ENCODE results near the gene CTSS. TPM values are rescaled to one million over a fixed set of nuclear protein-coding genes. Genes with fewer than 3 reads are reported as not detected.

CTSS gene
- total RNA-seq, 1 experiment from 2014 or later: 0.66 TPM

- no peak for TF ChIP-seq ZSCAN18 (CRISPR knock-in tag; IDR thresholded peaks at IDR 0.05)
Measured at GRCh38 chr1:150808121-150808520, 42.5 kb upstream of the CTSS start, which contains the start of gene CTSK (continued).

- Mint-ChIP-seq H3K9me3 (no peaks in the 10 kb centered on the region), H3K27me3 (ENCODE audit: low read depth) (no peaks in the 10 kb centered on the region), H3K36me3 (no peaks in the 10 kb centered on the region), H3K27ac (no peak overlapping the region), H3K4me1 (peaks cover 33% of the 10 kb centered on the region), H3K4me3 (0 out of 2 replicates have a peak overlapping the region, but pooled peaks have one; percentile 1)
- no peak for DNase-seq (ENCODE audit: low spot score)
- ChIA-PET POLR2A (interaction anchor here (0.6 to 1.2 kb wide), 4 partner anchors 110 to 468 kb away, joined by 3 read pairs; partner anchors contain the start of genes ENSA, GOLPH3L and MCL1), CTCF (interaction anchor here (0.5 to 1.8 kb wide), 4 partner anchors 9 to 379 kb away, joined by 3 to 6 read pairs (median 4); no protein-coding TSS in a partner anchor)
- no peak for ATAC-seq
- no peak for TF ChIP-seq MAX (CRISPR knock-in tag; IDR thresholded peaks at IDR 0.05)
- TF ChIP-seq FOXK1 (CRISPR knock-in tag; IDR thresholded peaks at IDR 0.05): no peak
- TF ChIP-seq PRRX2 (CRISPR knock-in tag; IDR thresholded peaks at IDR 0.05): no peak
- no peak for TF ChIP-seq ZNF532 (CRISPR knock-in tag; IDR thresholded peaks at IDR 0.05; ENCODE audit: borderline replicate concordance)
- no peak for TF ChIP-seq FOXP1 (CRISPR knock-in tag; IDR thresholded peaks at IDR 0.05; ENCODE audit: borderline replicate concordance)
- TF ChIP-seq E2F1 (CRISPR knock-in tag; IDR thresholded peaks at IDR 0.05): no peak
- no peak for TF ChIP-seq ETV6 (CRISPR knock-in tag; IDR thresholded peaks at IDR 0.05)
- no peak for TF ChIP-seq ZNF232 (CRISPR knock-in tag; IDR thresholded peaks at IDR 0.05)
- TF ChIP-seq ATF6 (CRISPR knock-in tag; IDR thresholded peaks at IDR 0.05): no peak
- no peak for TF ChIP-seq CREM (CRISPR knock-in tag; IDR thresholded peaks at IDR 0.05)
- no peak for TF ChIP-seq NR3C1 (CRISPR knock-in tag; conservative IDR thresholded peaks at IDR 0.05; ENCODE audit: low read depth)
- no peak for TF ChIP-seq KAT7 (CRISPR knock-in tag; IDR thresholded peaks at IDR 0.05; ENCODE audit: borderline replicate concordance)
- TF ChIP-seq ZNF512 (CRISPR knock-in tag; IDR thresholded peaks at IDR 0.05; ENCODE audit: borderline replicate concordance): no peak
- TF ChIP-seq ZNF317 (CRISPR knock-in tag; IDR thresholded peaks at IDR 0.05; ENCODE audit: borderline replicate concordance, low read depth): no peak
- TF ChIP-seq AFF4 (CRISPR knock-in tag; IDR thresholded peaks at IDR 0.05; ENCODE audit: borderline replicate concordance): no peak
- TF ChIP-seq ZBTB21 (CRISPR knock-in tag; IDR thresholded peaks at IDR 0.05; ENCODE audit: borderline replicate concordance): no peak
Measured at GRCh38 chr1:150807249-150808023, 41.9 kb upstream of the CTSS start.

Data from WTC11 (cell line).